Measurements from ENCODE around the gene DSCAM. TPM values are rescaled to one million over a fixed set of nuclear protein-coding genes. Genes with fewer than 3 reads are reported as not detected.
"Not testable (repeated sequence)": the region's sequence is repeated elsewhere in the genome, so short reads cannot be mapped to it uniquely, and the experiment has no call there.

DSCAM gene
- total and polyA plus RNA-seq, 10 donors = 0.02 to 2.7 (median 2.0) TPM

DNA sequence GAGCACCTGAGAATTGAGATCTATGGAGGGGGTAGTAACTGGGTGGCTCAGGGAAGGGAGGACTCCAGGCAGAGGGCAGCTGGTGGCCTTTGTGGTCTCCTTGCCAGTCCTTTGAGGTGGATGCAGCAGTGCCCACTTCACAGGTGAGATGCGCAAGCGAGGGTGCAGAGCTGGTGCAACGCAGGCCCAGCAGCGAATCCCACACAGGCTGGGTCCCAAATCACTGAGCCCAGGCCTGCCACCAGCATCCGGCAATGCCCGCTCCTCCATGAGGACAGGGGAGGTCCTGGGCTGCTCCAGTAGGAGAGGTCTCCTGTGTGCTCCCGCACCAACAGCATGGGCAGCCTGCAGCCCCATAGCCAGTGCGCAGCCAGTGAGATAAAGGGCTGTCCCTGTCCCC is 661.8 kb downstream of the DSCAM start:
- Histone ChIP-seq H3K27me3 (replicated peaks in 1 of 7) (no peaks in the 10 kb centered on the region), H3K4me1 (peaks cover 0 to 12% (median 0%) of the 10 kb centered on the region in 6 donors), H3K4me3 (no peak overlapping the region), H3K27ac (no peak overlapping the region), H3K36me3 (no peaks in the 10 kb centered on the region), H3K9me3 (peaks cover 0 to 19% (median 0%) of the 10 kb centered on the region in 8 donors)
- WGBS, 5 donors = 86 to 100% (median 94%) methylated on average over 4 to 8 of the region's 8 CpGs
- no peak for DNase-seq
- no peak for TF ChIP-seq POLR2A (IDR thresholded peaks at IDR 0.05)
- no peak for TF ChIP-seq POLR2AphosphoS5 (IDR thresholded peaks at IDR 0.05)
- TF ChIP-seq, protein P1, sequence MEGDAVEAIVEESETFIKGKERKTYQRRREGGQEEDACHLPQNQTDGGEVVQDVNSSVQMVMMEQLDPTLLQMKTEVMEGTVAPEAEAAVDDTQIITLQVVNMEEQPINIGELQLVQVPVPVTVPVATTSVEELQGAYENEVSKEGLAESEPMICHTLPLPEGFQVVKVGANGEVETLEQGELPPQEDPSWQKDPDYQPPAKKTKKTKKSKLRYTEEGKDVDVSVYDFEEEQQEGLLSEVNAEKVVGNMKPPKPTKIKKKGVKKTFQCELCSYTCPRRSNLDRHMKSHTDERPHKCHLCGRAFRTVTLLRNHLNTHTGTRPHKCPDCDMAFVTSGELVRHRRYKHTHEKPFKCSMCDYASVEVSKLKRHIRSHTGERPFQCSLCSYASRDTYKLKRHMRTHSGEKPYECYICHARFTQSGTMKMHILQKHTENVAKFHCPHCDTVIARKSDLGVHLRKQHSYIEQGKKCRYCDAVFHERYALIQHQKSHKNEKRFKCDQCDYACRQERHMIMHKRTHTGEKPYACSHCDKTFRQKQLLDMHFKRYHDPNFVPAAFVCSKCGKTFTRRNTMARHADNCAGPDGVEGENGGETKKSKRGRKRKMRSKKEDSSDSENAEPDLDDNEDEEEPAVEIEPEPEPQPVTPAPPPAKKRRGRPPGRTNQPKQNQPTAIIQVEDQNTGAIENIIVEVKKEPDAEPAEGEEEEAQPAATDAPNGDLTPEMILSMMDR (IDR thresholded peaks at IDR 0.05 in 8 of 11, conservative IDR thresholded peaks at IDR 0.05 in 3 of 11) = no peak
- intact Hi-C loops (cut with DNase I; ENCODE audit: low total_unique reads) = no loop called here

DNA sequence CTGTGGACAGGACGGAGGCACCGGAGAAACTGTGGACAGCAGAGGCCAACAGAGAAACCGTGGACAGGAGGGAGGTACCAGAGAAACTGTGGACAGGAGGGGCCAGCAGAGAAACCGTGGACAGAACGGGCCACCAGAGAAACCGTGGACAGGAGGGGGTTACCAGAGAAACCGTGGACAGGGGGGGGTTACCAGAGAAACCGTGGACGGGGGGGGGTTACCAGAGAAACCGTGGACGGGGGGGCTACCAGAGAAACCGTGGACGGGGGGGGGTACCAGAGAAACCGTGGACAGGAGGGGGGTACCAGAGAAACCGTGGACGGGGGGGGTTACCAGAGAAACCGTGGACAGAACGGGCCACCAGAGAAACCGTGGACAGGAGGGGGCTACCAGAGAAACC is 664.5 kb downstream of the DSCAM start:
- Histone ChIP-seq H3K9me3 (peaks cover 0 to 19% (median 0%) of the 10 kb centered on the region in 8 donors), H3K4me1 (peaks cover 0 to 12% (median 0%) of the 10 kb centered on the region in 6 donors)
- DNase-seq; H3K36me3 ChIP-seq; H3K27me3 ChIP-seq (replicated peaks in 1 of 7); H3K4me3 ChIP-seq; intact Hi-C loops (cut with DNase I; ENCODE audit: low total_unique reads); H3K27ac ChIP-seq: not testable (repeated sequence)
- 83 to 96% (median 88%) methylated on average over 11 to 16 of the region's 19 CpGs for WGBS, 5 donors

DNA sequence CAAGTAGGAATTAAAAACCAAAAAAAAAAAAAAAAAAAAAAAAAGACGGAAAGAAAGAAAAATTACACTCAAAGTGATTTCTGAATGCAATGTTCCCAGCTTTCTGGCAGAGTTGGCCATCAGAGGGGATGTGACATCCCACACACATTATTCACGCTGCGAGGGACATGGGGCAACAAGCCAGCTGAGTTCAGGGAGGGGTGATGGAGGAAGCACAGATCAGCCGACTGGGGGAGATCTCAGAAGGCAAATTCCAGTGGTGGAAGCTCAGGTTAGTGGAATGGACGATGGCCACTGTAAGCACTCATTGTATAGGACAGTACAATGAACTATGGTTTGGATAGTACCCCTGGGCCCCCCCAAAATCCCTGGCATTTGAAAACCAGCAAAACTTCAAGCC is 667.8 kb downstream of the DSCAM start:
- H3K36me3 ChIP-seq = no peaks in the 10 kb centered on the region
- TF ChIP-seq POLR2AphosphoS5 (IDR thresholded peaks at IDR 0.05) = peak in 1 of 3 donors; percentile 36
- TF ChIP-seq, protein P1 (IDR thresholded peaks at IDR 0.05 in 8 of 11, conservative IDR thresholded peaks at IDR 0.05 in 3 of 11) = no peak
- peak overlapping the region in 1 of 8 donors; percentile 45 for H3K27ac ChIP-seq
- H3K4me1 ChIP-seq = no peaks in the 10 kb centered on the region
- 47 to 66% (median 61%) methylated on average over 5 of the region's 5 CpGs for WGBS, 5 donors
- H3K27me3 ChIP-seq (replicated peaks in 1 of 7) = peaks cover 0 to 7% (median 0%) of the 10 kb centered on the region in 7 donors
- peaks cover 0 to 13% (median 0%) of the 10 kb centered on the region in 8 donors for H3K9me3 ChIP-seq
- no peak for DNase-seq
- no peak overlapping the region for H3K4me3 ChIP-seq
- intact Hi-C loops (cut with DNase I; ENCODE audit: low total_unique reads) = no loop called here

DNA sequence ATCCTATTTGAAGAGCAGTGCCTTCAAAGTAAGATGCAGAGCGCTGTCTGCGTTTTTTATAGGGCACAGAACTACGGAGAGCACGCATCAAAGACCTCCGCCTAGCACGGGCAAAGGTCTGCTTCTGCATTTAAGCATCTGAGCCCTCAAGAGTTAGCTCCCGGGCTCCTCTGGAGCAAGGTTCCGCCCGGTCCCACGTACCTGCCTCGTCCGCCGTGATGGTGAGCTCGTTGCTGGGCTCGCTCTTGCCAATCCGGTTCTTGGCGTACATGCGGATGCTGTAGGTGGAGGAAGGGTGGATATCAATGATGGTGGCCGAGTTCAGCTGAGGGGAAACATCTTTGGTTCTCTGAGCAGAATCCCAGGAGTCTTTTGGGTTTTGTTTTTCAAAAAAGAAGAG is 668.2 kb downstream of the DSCAM start:
- peak overlapping the region in 1 of 8 donors; percentile 45 for H3K27ac ChIP-seq
- DNase-seq = no peak
- H3K27me3 ChIP-seq (replicated peaks in 1 of 7) = peaks cover 0 to 7% (median 0%) of the 10 kb centered on the region in 7 donors
- peaks cover 0 to 13% (median 0%) of the 10 kb centered on the region in 8 donors for H3K9me3 ChIP-seq
- H3K4me1 ChIP-seq = no peaks in the 10 kb centered on the region
- TF ChIP-seq POLR2A (IDR thresholded peaks at IDR 0.05) = no peak
- TF ChIP-seq, protein P1 (IDR thresholded peaks at IDR 0.05 in 8 of 11, conservative IDR thresholded peaks at IDR 0.05 in 3 of 11) = no peak
- no peak for TF ChIP-seq POLR2AphosphoS5 (IDR thresholded peaks at IDR 0.05)
- WGBS, 5 donors = 85 to 91% (median 86%) methylated on average over 19 of the region's 19 CpGs
- no peaks in the 10 kb centered on the region for H3K36me3 ChIP-seq
- no peak overlapping the region for H3K4me3 ChIP-seq
- intact Hi-C loops (cut with DNase I; ENCODE audit: low total_unique reads) = no loop called here

DNA sequence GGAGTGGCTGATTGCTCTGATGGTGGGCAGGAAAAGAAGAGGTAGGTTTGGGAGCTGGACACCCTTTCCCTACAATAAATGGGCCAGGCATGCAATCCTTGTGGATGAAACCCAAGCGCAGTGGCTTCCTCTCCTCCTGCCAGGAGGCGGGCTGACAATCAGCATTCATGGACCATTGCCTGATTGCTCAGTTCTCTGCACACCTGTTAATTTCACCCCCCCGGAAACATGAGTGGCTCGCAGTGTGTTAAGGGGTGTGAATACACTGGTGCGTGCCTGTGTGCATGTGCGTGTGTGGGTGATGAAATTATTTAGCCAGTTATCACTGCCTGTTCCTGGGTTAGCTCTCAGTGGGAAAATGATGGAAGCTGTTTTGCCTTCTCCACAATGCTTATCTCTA is 669.0 kb downstream of the DSCAM start:
- 87 to 98% (median 95%) methylated on average over 6 of the region's 6 CpGs for WGBS, 5 donors
- H3K9me3 ChIP-seq = peaks cover 0 to 13% (median 0%) of the 10 kb centered on the region in 8 donors
- H3K36me3 ChIP-seq = no peaks in the 10 kb centered on the region
- intact Hi-C loops (cut with DNase I; ENCODE audit: low total_unique reads) = no loop called here
- DNase-seq = no peak
- H3K4me1 ChIP-seq = no peaks in the 10 kb centered on the region
- TF ChIP-seq, protein P1 (IDR thresholded peaks at IDR 0.05 in 8 of 11, conservative IDR thresholded peaks at IDR 0.05 in 3 of 11) = no peak
- TF ChIP-seq POLR2A (IDR thresholded peaks at IDR 0.05) = no peak
- TF ChIP-seq POLR2AphosphoS5 (IDR thresholded peaks at IDR 0.05) = no peak
- peaks cover 0 to 7% (median 0%) of the 10 kb centered on the region in 7 donors for H3K27me3 ChIP-seq (replicated peaks in 1 of 7)
- no peak overlapping the region for H3K4me3 ChIP-seq
- H3K27ac ChIP-seq = no peak overlapping the region

All from spleen (tissue), 11 donors.